Common myeloid progenitor, CD34-positive (primary cell): ENCODE data around the gene LSP1. TPM values are rescaled to one million over a fixed set of nuclear protein-coding genes. Genes with fewer than 3 reads are reported as not detected.
"Not testable (repeated sequence)": the region's sequence is repeated elsewhere in the genome, so short reads cannot be mapped to it uniquely, and the experiment has no call there.

Experiments used
- CTCF ChIA-PET: fragments of 350-600 bp; sonication (Branson Sonifier 250); formaldehyde crosslinking; loops from one replicate; lab custom pipeline; 2021; ENCODE audit warnings: antibody characterized with exemption; lab: Charles Lee
- POLR2A ChIA-PET: fragments of 350-600 bp; sonication (Branson Sonifier 250); formaldehyde crosslinking; loops from one replicate; lab custom pipeline; 2021; ENCODE audit warnings: antibody characterized with exemption; lab: Charles Lee
- DNase-seq, 3 donors: peaks; one replicate each; pipeline versions ENCODE4 v3.0.0 to v3.0.0-alpha.2; 2013
- H3K27ac ChIP-seq, 2 experiments: 1 replicate in 1 of 2; 2 replicates in 1 of 2; pipeline ENCODE4 v1.7.0; 2013; ENCODE audit warnings: inconsistent platforms in 2 of 2, low read length in 2 of 2, mild to moderate bottlenecking in 2 of 2, low read depth in 1 of 2, moderate library complexity in 1 of 2; ENCODE audit not compliant: severe bottlenecking in 2 of 2, insufficient read depth in 1 of 2, poor library complexity in 1 of 2
- H3K27me3 ChIP-seq, 5 experiments: replicated peaks in 2 of 5; 1 replicate in 3 of 5; 2 replicates in 2 of 5; pipeline versions ENCODE4 v1.6.1 to v1.7.0; 2013; ENCODE audit warnings: low read length in 4 of 5, mild to moderate bottlenecking in 2 of 5, moderate library complexity in 2 of 5, inconsistent platforms in 1 of 5; ENCODE audit not compliant: insufficient read depth in 5 of 5, control insufficient read depth in 4 of 5
- H3K36me3 ChIP-seq, 4 experiments: 1 replicate in 2 of 4; 2 replicates in 2 of 4; pipeline versions ENCODE4 v1.6.1 to v1.7.0; 2013; ENCODE audit warnings: low read length in 3 of 4, control low read depth in 1 of 4, mild to moderate bottlenecking in 1 of 4; ENCODE audit not compliant: control insufficient read depth in 4 of 4, insufficient read depth in 4 of 4
- H3K4me1 ChIP-seq, 4 experiments: 1 replicate in 3 of 4; 2 replicates in 1 of 4; pipeline versions ENCODE4 v1.6.1 to v1.7.1; 2013; ENCODE audit warnings: low read length in 3 of 4, mild to moderate bottlenecking in 3 of 4, control low read depth in 1 of 4, inconsistent platforms in 1 of 4, moderate library complexity in 1 of 4; ENCODE audit not compliant: control insufficient read depth in 4 of 4, insufficient read depth in 4 of 4; ENCODE audit errors: control extremely low read depth in 1 of 4
- H3K4me3 ChIP-seq, 7 experiments: 1 replicate in 4 of 7; 2 replicates in 3 of 7; pipeline versions ENCODE4 v1.5.1 to v1.7.0; 2013; ENCODE audit warnings: mild to moderate bottlenecking in 7 of 7, low read length in 6 of 7, moderate library complexity in 6 of 7, inconsistent platforms in 2 of 7, low read depth in 2 of 7, control low read depth in 1 of 7; ENCODE audit not compliant: insufficient read depth in 4 of 7, control insufficient read depth in 1 of 7; ENCODE audit errors: extremely low read depth in 1 of 7
- H3K9me3 ChIP-seq, 5 experiments: 1 replicate in 4 of 5; 2 replicates in 1 of 5; pipeline versions ENCODE4 v1.6.1 to v1.7.1; 2013; ENCODE audit warnings: low read length in 4 of 5, mild to moderate bottlenecking in 2 of 5, inconsistent platforms in 1 of 5, low read depth in 1 of 5, moderate library complexity in 1 of 5; ENCODE audit not compliant: control insufficient read depth in 4 of 5, insufficient read depth in 2 of 5; ENCODE audit errors: control extremely low read depth in 1 of 5
- WGBS: methylation state at CpG from one replicate; pipeline ENCODE4 v1.1.5; 2013; ENCODE audit not compliant: insufficient coverage; 5-methylcytosine and 5-hydroxymethylcytosine counted together
- polyA plus RNA-seq: library from polyadenylated mRNA; unstranded; fragments of 120-200 nt; gene quantifications from one replicate; pipeline ENCODE4 v1.2.1, GENCODE V29; 2013

Gene LSP1
- 82.2 TPM for polyA plus RNA-seq

GRCh38 chr11:1852877-1853276 lies at the start of gene LSP1:
LSP1 (plus strand) TSS chr11:1853084; CDS start chr11:1853145, 61 bp downstream.
- POLR2A ChIA-PET: interaction anchor here (0.6 kb wide), 1 partner anchor 68 kb away, joined by 4 read pairs; no protein-coding TSS in a partner anchor
- CTCF ChIA-PET: interaction anchor here (0.7 to 3.8 kb wide), 8 partner anchors 10 to 297 kb away, joined by 3 to 21 read pairs (median 4); no protein-coding TSS in a partner anchor
- WGBS: 2% methylated on average over 16 of the region's 18 CpGs
- Histone ChIP-seq H3K4me3 (peak within 1 kb of the TSS; percentile 9 to 78 (median 69)), H3K36me3 (no peaks in the 10 kb centered on the region), H3K9me3 (no peaks in the 10 kb centered on the region), H3K27ac (peak within 1 kb of the TSS; percentile 33 to 70), H3K4me1 (peaks cover 0 to 61% (median 46%) of the 10 kb centered on the region in 4 experiments), H3K27me3 (no peaks in the 10 kb centered on the region)
- peak; percentile 71 to 92 (median 89) for DNase-seq

- DNase-seq: no peak
- Histone ChIP-seq H3K4me1 (no peaks in the 10 kb centered on the region), H3K4me3 (no peak overlapping the region), H3K36me3 (no peaks in the 10 kb centered on the region), H3K27me3 (peaks cover 0 to 10% (median 2%) of the 10 kb centered on the region in 5 experiments), H3K27ac (no peak overlapping the region), H3K9me3 (no peaks in the 10 kb centered on the region)
- WGBS: 96% methylated on average over 18 of the region's 20 CpGs
- ChIA-PET CTCF (interaction anchor here (0.8 to 0.9 kb wide), 2 partner anchors 109 to 110 kb away, joined by 3 read pairs; no protein-coding TSS in a partner anchor), POLR2A (no interaction called here)
Observed at GRCh38 chr11:1803246-1803645, 49.6 kb upstream of the LSP1 start.

- H3K27me3 ChIP-seq: peaks cover 0 to 13% (median 4%) of the 10 kb centered on the region in 5 experiments
- WGBS: 91% methylated on average over 6 of the region's 42 CpGs
- H3K36me3 ChIP-seq, H3K4me1 ChIP-seq, H3K27ac ChIP-seq, H3K4me3 ChIP-seq, POLR2A ChIA-PET, DNase-seq, H3K9me3 ChIP-seq: not testable (repeated sequence)
- CTCF ChIA-PET: interaction anchor here (0.9 to 7.5 kb wide), 3 partner anchors 21 to 111 kb away, joined by 3 to 58 read pairs (median 5); no protein-coding TSS in a partner anchor
Observed at GRCh38 chr11:1803835-1804519, 48.9 kb upstream of the LSP1 start.

GRCh38 chr11:1805525-1805924 lies 47.4 kb upstream of the LSP1 start:
- Histone ChIP-seq H3K27me3 (peaks cover 0 to 19% (median 4%) of the 10 kb centered on the region in 5 experiments), H3K36me3 (no peaks in the 10 kb centered on the region), H3K4me3 (no peak overlapping the region), H3K9me3 (peaks cover 0 to 2% (median 0%) of the 10 kb centered on the region in 5 experiments), H3K27ac (no peak overlapping the region), H3K4me1 (peaks cover 0 to 2% (median 0%) of the 10 kb centered on the region in 4 experiments)
- no peak for DNase-seq
- POLR2A ChIA-PET: no interaction called here
- CTCF ChIA-PET: interaction anchor here (0.6 to 7.5 kb wide), 10 partner anchors 11 to 112 kb away, joined by 3 to 58 read pairs (median 4); no protein-coding TSS in a partner anchor
- WGBS: 97% methylated on average over 14 of the region's 15 CpGs

- Histone ChIP-seq H3K4me1 (peaks cover 0 to 12% (median 4%) of the 10 kb centered on the region in 4 experiments), H3K27me3 (peaks cover 0 to 20% (median 4%) of the 10 kb centered on the region in 5 experiments), H3K9me3 (peaks cover 0 to 7% (median 4%) of the 10 kb centered on the region in 5 experiments), H3K4me3 (no peak overlapping the region), H3K36me3 (no peaks in the 10 kb centered on the region), H3K27ac (no peak overlapping the region)
- 69% methylated on average over 12 of the region's 14 CpGs for WGBS
- peak; percentile 38 to 66 (median 61) for DNase-seq
- ChIA-PET CTCF (interaction anchor here (0.7 to 7.5 kb wide), 16 partner anchors 9 to 114 kb away, joined by 3 to 58 read pairs (median 4); no protein-coding TSS in a partner anchor), POLR2A (no interaction called here)
Observed at GRCh38 chr11:1807264-1807995, 45.5 kb upstream of the LSP1 start.

- H3K36me3 ChIP-seq: no peaks in the 10 kb centered on the region
- H3K27me3 ChIP-seq: peaks cover 0 to 25% (median 1%) of the 10 kb centered on the region in 5 experiments
- CTCF ChIA-PET: interaction anchor here (1.5 to 7.5 kb wide), 3 partner anchors 20 to 118 kb away, joined by 3 to 58 read pairs (median 6); partner anchors contain the start of gene SYT8
- WGBS: 56% methylated on average over 8 of the region's 10 CpGs
- no peak overlapping the region for H3K27ac ChIP-seq
- peak in 2 of 3 donors; percentile 40 to 47 for DNase-seq
- H3K9me3 ChIP-seq: peaks cover 0 to 7% (median 4%) of the 10 kb centered on the region in 5 experiments
- no peak overlapping the region for H3K4me3 ChIP-seq
- POLR2A ChIA-PET: no interaction called here
- H3K4me1 ChIP-seq: peaks cover 0 to 12% (median 4%) of the 10 kb centered on the region in 4 experiments
Observed at GRCh38 chr11:1810761-1811160, 42.1 kb upstream of the LSP1 start.
